LNCaP clone FGC (cell line): ENCODE data around the gene CANT1.
A peak's percentile ranks its signal among the peaks of the same experiment; 100 is the strongest.

Experiments used
- DNase-seq: peaks from one replicate; pipeline ENCODE4 v3.0.0-alpha.2; 2011; ENCODE audit warnings: low read depth
- H3K4me3 ChIP-seq: 2 replicates; pipeline ENCODE4 v1.5.1; 2011; ENCODE audit warnings: mild to moderate bottlenecking, low read depth, low read length, control low read depth
- CTCF ChIP-seq: IDR thresholded peaks from 2 replicates; pipeline ENCODE4 v1.5.1; 2012; ENCODE audit warnings: mild to moderate bottlenecking; ENCODE audit not compliant: control insufficient read depth, insufficient read depth; ENCODE audit errors: extremely low read depth

Gene CANT1

GRCh38 chr17:78993241-78993956 lies 16.2 kb downstream of the CANT1 start:
- H3K4me3 ChIP-seq, result no peak overlapping the region
- DNase-seq, result no peak
- peak; percentile 71 for TF ChIP-seq CTCF

GRCh38 chr17:78992542-78993212 lies 16.9 kb downstream of the CANT1 start:
- no peak overlapping the region for H3K4me3 ChIP-seq
- no peak for DNase-seq
- TF ChIP-seq CTCF, result no peak

GRCh38 chr17:78991906-78992532 lies 17.5 kb downstream of the CANT1 start:
- TF ChIP-seq CTCF, result no peak
- no peak for DNase-seq
- no peak overlapping the region for H3K4me3 ChIP-seq

GRCh38 chr17:78991017-78991738 lies 18.4 kb downstream of the CANT1 start:
- TF ChIP-seq CTCF, result no peak
- no peak overlapping the region for H3K4me3 ChIP-seq
- no peak for DNase-seq

- no peak overlapping the region for H3K4me3 ChIP-seq
- DNase-seq, result no peak
- TF ChIP-seq CTCF, result no peak
Measured at GRCh38 chr17:78990349-78991016, 19.1 kb downstream of the CANT1 start.

GRCh38 chr17:78988152-78988551 lies 21.4 kb downstream of the CANT1 start:
- no peak for DNase-seq
- H3K4me3 ChIP-seq, result no peak overlapping the region
- TF ChIP-seq CTCF, result no peak
